CD4-positive, alpha-beta T cell treated with Interleukin-15 for 1 hour (primary cell): Measurements from ENCODE around the gene SCNM1.

Experiments used
- DNase-seq: peaks from one replicate; pipeline ENCODE4 v3.0.0-alpha.2; 2020

SCNM1 gene

GRCh38 chr1:151165738-151166504, at the start of gene SCNM1, which contains the start of gene LYSMD1:
TSS of gene SCNM1 (plus strand) at chr1:151166144. CDS start at chr1:151166153, 9 bp downstream.
TSS of gene LYSMD1 (minus strand) at chr1:151165902. CDS start at chr1:151165258, 644 bp downstream.
- DNase-seq, result peak; percentile 97

- no peak for DNase-seq
Observed at GRCh38 chr1:151124763-151125403, 41.1 kb upstream of the SCNM1 start.

- no peak for DNase-seq
Observed at GRCh38 chr1:151128800-151129199, 37.1 kb upstream of the SCNM1 start.

- DNase-seq, result peak; percentile 86
Observed at GRCh38 chr1:151130987-151131586, 34.9 kb upstream of the SCNM1 start.

- DNase-seq, result no peak
Observed at GRCh38 chr1:151131701-151132334, 34.1 kb upstream of the SCNM1 start.

- no peak for DNase-seq
Observed at GRCh38 chr1:151132335-151133017, 33.5 kb upstream of the SCNM1 start.

- DNase-seq, result no peak
Observed at GRCh38 chr1:151133018-151133806, 32.7 kb upstream of the SCNM1 start.

- DNase-seq, result no peak
Observed at GRCh38 chr1:151134396-151134795, 31.5 kb upstream of the SCNM1 start.

GRCh38 chr1:151134991-151135390, 31.0 kb upstream of the SCNM1 start:
- DNase-seq, result no peak

- DNase-seq, result no peak
Observed at GRCh38 chr1:151135433-151136385, 30.2 kb upstream of the SCNM1 start.

GRCh38 chr1:151137789-151138188, 28.2 kb upstream of the SCNM1 start:
- DNase-seq, result no peak

- DNase-seq, result no peak
Observed at GRCh38 chr1:151142411-151143056, 23.4 kb upstream of the SCNM1 start.

- no peak for DNase-seq
Observed at GRCh38 chr1:151143057-151143435, 22.9 kb upstream of the SCNM1 start.

GRCh38 chr1:151143986-151144385, 22.0 kb upstream of the SCNM1 start:
- no peak for DNase-seq

- DNase-seq, result no peak
Observed at GRCh38 chr1:151144474-151145303, 21.3 kb upstream of the SCNM1 start.

- no peak for DNase-seq
Observed at GRCh38 chr1:151145304-151146071, 20.5 kb upstream of the SCNM1 start.

GRCh38 chr1:151146072-151146411, 19.9 kb upstream of the SCNM1 start:
- no peak for DNase-seq

GRCh38 chr1:151146412-151147131, 19.4 kb upstream of the SCNM1 start, which contains the start of gene SEMA6C:
TSS of gene SEMA6C (minus strand) at chr1:151146631. CDS start at chr1:151142621, 4,010 bp downstream.
- DNase-seq, result peak; percentile 86
